Activated CD4-positive, alpha-beta T cell treated with anti-CD3 and anti-CD28 coated beads for 36 hours (primary cell): ENCODE data around the gene BLTP3B. TPM values are rescaled to one million over a fixed set of nuclear protein-coding genes. Genes with fewer than 3 reads are reported as not detected.
A peak's percentile ranks its signal among the peaks of the same experiment; 100 is the strongest.

ENCODE experiments used
- ATAC-seq: fragments of 200-7000 bp; cut with Tn5 transposase; one replicate; pipeline ENCODE4 v1.10.0; 2021; ENCODE audit warnings: mild to moderate bottlenecking, moderate library complexity
- CTCF ChIA-PET: fragments of 350-600 bp; sonication (Branson Sonifier 250); formaldehyde crosslinking; loops from one replicate; lab custom pipeline; 2021; ENCODE audit warnings: antibody characterized with exemption; lab: Charles Lee
- POLR2A ChIA-PET: fragments of 350-600 bp; sonication (Branson Sonifier 250); formaldehyde crosslinking; loops from one replicate; lab custom pipeline; 2021; ENCODE audit warnings: antibody characterized with exemption, inconsistent platforms; lab: Charles Lee
- DNase-seq: peaks from one replicate; pipeline ENCODE4 v3.0.0-alpha.2; 2020
- H3K27ac Mint-ChIP-seq: one replicate; pipeline ENCODE4 v1.8.0; 2021; ENCODE audit warnings: mixed read lengths
- H3K27me3 Mint-ChIP-seq: one replicate; pipeline ENCODE4 v1.8.0; 2021; ENCODE audit warnings: mixed read lengths
- H3K36me3 Mint-ChIP-seq: one replicate; pipeline ENCODE4 v1.8.0; 2021; ENCODE audit warnings: low read depth, mixed read lengths
- H3K4me1 Mint-ChIP-seq: one replicate; pipeline ENCODE4 v1.8.0; 2021; ENCODE audit warnings: mixed read lengths
- H3K4me3 Mint-ChIP-seq: one replicate; pipeline ENCODE4 v1.8.0; 2021; ENCODE audit warnings: mild to moderate bottlenecking, moderate library complexity, mixed read lengths
- H3K9me3 Mint-ChIP-seq: one replicate; pipeline ENCODE4 v1.8.0; 2021; ENCODE audit warnings: low read depth, mixed read lengths
- intact Hi-C, 2 experiments: fragments of 100-400 bp; cut with DNase I in 1 of 2; cut with micrococcal nuclease in 1 of 2; formaldehyde crosslinking; loops; one replicate each; pipeline versions ENCODE4 v1.14.2 to v1.15.1; 2022 to 2024; cut with DNase I, micrococcal nuclease
- total RNA-seq, 2 experiments: library from RNA; stranded (reverse); gene quantifications; one replicate each; pipeline ENCODE4 v1.2.3, GENCODE V29; 2021

BLTP3B gene
- total RNA-seq, 2 experiments from 2014 or later: 39.5 to 48.7 TPM

- ATAC-seq (no peak), DNase-seq (no peak)
- Mint-ChIP-seq H3K9me3 (no peaks in the 10 kb centered on the region), H3K4me1 (no peaks in the 10 kb centered on the region), H3K27ac (no peak overlapping the region), H3K4me3 (no peak overlapping the region), H3K36me3 (peaks cover 17% of the 10 kb centered on the region), H3K27me3 (no peaks in the 10 kb centered on the region)
- intact Hi-C loops: no loop called here
- POLR2A ChIA-PET: no interaction called here
- CTCF ChIA-PET: interaction anchor here (1.0 to 1.8 kb wide), 2 partner anchors 10 to 19 kb away, joined by 4 to 6 read pairs; no protein-coding TSS in a partner anchor
These were observed 31.8 kb upstream of the BLTP3B start for GRCh38 chr12:100174495-100174894.

- POLR2A ChIA-PET: no interaction called here
- DNase-seq (no peak), ATAC-seq (no peak)
- intact Hi-C loops: no loop called here
- Mint-ChIP-seq H3K4me1 (no peaks in the 10 kb centered on the region), H3K27me3 (no peaks in the 10 kb centered on the region), H3K9me3 (no peaks in the 10 kb centered on the region), H3K4me3 (no peak overlapping the region), H3K27ac (no peak overlapping the region), H3K36me3 (peaks cover 12% of the 10 kb centered on the region)
- CTCF ChIA-PET: interaction anchor here (1.8 kb wide), 1 partner anchor 18 kb away, joined by 6 read pairs; no protein-coding TSS in a partner anchor
These were observed 30.4 kb upstream of the BLTP3B start for GRCh38 chr12:100173111-100173510.

- Mint-ChIP-seq H3K27ac (no peak overlapping the region), H3K36me3 (peaks cover 7% of the 10 kb centered on the region), H3K27me3 (no peaks in the 10 kb centered on the region), H3K4me1 (no peaks in the 10 kb centered on the region), H3K9me3 (no peaks in the 10 kb centered on the region), H3K4me3 (no peak overlapping the region)
- intact Hi-C loops: no loop called here
- DNase-seq (no peak), ATAC-seq (no peak)
- POLR2A ChIA-PET: no interaction called here
- CTCF ChIA-PET: no interaction called here
These were observed 28.6 kb upstream of the BLTP3B start for GRCh38 chr12:100171248-100171647.

GRCh38 chr12:100170313-100170858, 27.7 kb upstream of the BLTP3B start:
- no peak overlapping the region for H3K4me3 Mint-ChIP-seq
- no peaks in the 10 kb centered on the region for H3K9me3 Mint-ChIP-seq
- no peaks in the 10 kb centered on the region for H3K4me1 Mint-ChIP-seq
- CTCF ChIA-PET: no interaction called here
- no peak overlapping the region for H3K27ac Mint-ChIP-seq
- ATAC-seq (no peak), DNase-seq (no peak)
- intact Hi-C loops: no loop called here
- H3K36me3 Mint-ChIP-seq: peaks cover 7% of the 10 kb centered on the region
- POLR2A ChIA-PET: no interaction called here
- no peaks in the 10 kb centered on the region for H3K27me3 Mint-ChIP-seq

- intact Hi-C loops: no loop called here
- no peak for ATAC-seq
- ChIA-PET POLR2A (no interaction called here), CTCF (no interaction called here)
- H3K9me3 Mint-ChIP-seq: no peaks in the 10 kb centered on the region
- no peak overlapping the region for H3K27ac Mint-ChIP-seq
- no peak overlapping the region for H3K4me3 Mint-ChIP-seq
- H3K27me3 Mint-ChIP-seq: no peaks in the 10 kb centered on the region
- H3K36me3 Mint-ChIP-seq: peaks cover 6% of the 10 kb centered on the region
- peaks cover under 1% of the 10 kb centered on the region for H3K4me1 Mint-ChIP-seq
- no peak for DNase-seq
These were observed 26.7 kb upstream of the BLTP3B start for GRCh38 chr12:100169345-100169744.

GRCh38 chr12:100168562-100168961, 25.9 kb upstream of the BLTP3B start:
- Mint-ChIP-seq H3K36me3 (peaks cover 6% of the 10 kb centered on the region), H3K27me3 (no peaks in the 10 kb centered on the region), H3K27ac (no peak overlapping the region), H3K4me3 (no peak overlapping the region), H3K4me1 (peaks cover 8% of the 10 kb centered on the region), H3K9me3 (no peaks in the 10 kb centered on the region)
- ATAC-seq: no peak
- intact Hi-C loops: no loop called here
- DNase-seq: no peak
- ChIA-PET CTCF (no interaction called here), POLR2A (interaction anchor here (0.6 kb wide), 1 partner anchor 17 kb away, joined by 7 read pairs; no protein-coding TSS in a partner anchor)

- H3K4me3 Mint-ChIP-seq: no peak overlapping the region
- DNase-seq: no peak
- intact Hi-C loops: no loop called here
- no peaks in the 10 kb centered on the region for H3K27me3 Mint-ChIP-seq
- CTCF ChIA-PET: interaction anchor here (0.5 to 4.4 kb wide), 4 partner anchors 11 to 374 kb away, joined by 3 to 26 read pairs (median 3); no protein-coding TSS in a partner anchor
- peaks cover 10% of the 10 kb centered on the region for H3K4me1 Mint-ChIP-seq
- no peaks in the 10 kb centered on the region for H3K9me3 Mint-ChIP-seq
- no peak for ATAC-seq
- no peak overlapping the region for H3K27ac Mint-ChIP-seq
- no peaks in the 10 kb centered on the region for H3K36me3 Mint-ChIP-seq
- POLR2A ChIA-PET: no interaction called here
These were observed 23.6 kb upstream of the BLTP3B start for GRCh38 chr12:100166232-100166631.

GRCh38 chr12:100165356-100165755, 22.7 kb upstream of the BLTP3B start:
- CTCF ChIA-PET: interaction anchor here (0.7 to 4.4 kb wide), 2 partner anchors 10 to 27 kb away, joined by 3 to 26 read pairs; no protein-coding TSS in a partner anchor
- H3K27me3 Mint-ChIP-seq: no peaks in the 10 kb centered on the region
- no peaks in the 10 kb centered on the region for H3K36me3 Mint-ChIP-seq
- H3K4me1 Mint-ChIP-seq: peaks cover 10% of the 10 kb centered on the region
- H3K9me3 Mint-ChIP-seq: no peaks in the 10 kb centered on the region
- no peak overlapping the region for H3K4me3 Mint-ChIP-seq
- H3K27ac Mint-ChIP-seq: no peak overlapping the region
- intact Hi-C loops: loop anchor here in 1 of 2 experiments (2.0 kb wide), 1 partner anchor 15 kb away; no protein-coding TSS in a partner anchor
- POLR2A ChIA-PET: interaction anchor here (0.6 kb wide), 1 partner anchor 35 kb away, joined by 3 read pairs; no protein-coding TSS in a partner anchor
- DNase-seq: no peak
- ATAC-seq: no peak

GRCh38 chr12:100164153-100164704, 21.6 kb upstream of the BLTP3B start:
- POLR2A ChIA-PET: interaction anchor here (0.5 to 0.7 kb wide), 2 partner anchors 28 to 37 kb away, joined by 3 to 4 read pairs; partner anchors contain the start of gene ACTR6

GRCh38 chr12:100163416-100164152, 20.9 kb upstream of the BLTP3B start:
- Mint-ChIP-seq H3K36me3 (no peaks in the 10 kb centered on the region), H3K27me3 (no peaks in the 10 kb centered on the region), H3K27ac (no peak overlapping the region), H3K9me3 (no peaks in the 10 kb centered on the region), H3K4me1 (peaks cover 10% of the 10 kb centered on the region), H3K4me3 (peak overlapping the region; percentile 49)
- POLR2A ChIA-PET: interaction anchor here (0.7 kb wide), 1 partner anchor 27 kb away, joined by 4 read pairs; no protein-coding TSS in a partner anchor
- ATAC-seq (peak; percentile 100), DNase-seq (peak; percentile 85)
- intact Hi-C loops: loop anchor here in 1 of 2 experiments (2.0 to 5.0 kb wide), 2 partner anchors 17 to 34 kb away; no protein-coding TSS in a partner anchor
- CTCF ChIA-PET: interaction anchor here (1.0 to 4.4 kb wide), 6 partner anchors 9 to 241 kb away, joined by 3 to 26 read pairs (median 5); no protein-coding TSS in a partner anchor

More at GRCh38 chr12:100164153-100164704, 21.6 kb upstream of the BLTP3B start:
- H3K27ac Mint-ChIP-seq: no peak overlapping the region
- CTCF ChIA-PET: interaction anchor here (0.9 to 4.4 kb wide), 7 partner anchors 9 to 240 kb away, joined by 3 to 26 read pairs (median 4); partner anchors contain the start of gene ACTR6
- no peaks in the 10 kb centered on the region for H3K36me3 Mint-ChIP-seq
- intact Hi-C loops: loop anchor here in 1 of 2 experiments (2.0 to 5.0 kb wide), 2 partner anchors 17 to 33 kb away; no protein-coding TSS in a partner anchor
- DNase-seq: no peak
- no peaks in the 10 kb centered on the region for H3K27me3 Mint-ChIP-seq
- peaks cover 10% of the 10 kb centered on the region for H3K4me1 Mint-ChIP-seq
- peak overlapping the region; percentile 49 for H3K4me3 Mint-ChIP-seq
- H3K9me3 Mint-ChIP-seq: no peaks in the 10 kb centered on the region
- ATAC-seq: peak; percentile 6
